ENCODE data around the gene KCNQ5.

DNA sequence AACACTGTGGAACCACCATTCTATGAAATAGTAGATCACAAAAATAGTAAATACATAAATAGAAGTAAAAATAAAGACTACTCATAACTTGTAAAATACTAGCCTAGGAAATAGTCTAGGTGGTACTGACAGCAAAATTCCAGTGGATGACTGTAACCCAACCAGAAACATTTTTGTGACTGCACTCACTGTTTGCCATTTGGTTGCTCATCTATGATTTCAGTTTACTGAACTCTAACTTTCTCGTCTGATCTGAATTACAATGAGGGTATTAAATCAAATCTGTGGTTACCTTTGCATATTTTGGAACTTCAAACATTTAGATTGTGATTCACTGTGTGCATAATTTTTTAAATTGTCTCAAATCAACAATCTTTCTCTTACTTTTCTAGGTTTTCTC lies 452.3 kb downstream of the KCNQ5 start:
- no peak for TF ChIP-seq POLR2AphosphoS5 (IDR thresholded peaks at IDR 0.05)
- TF ChIP-seq, protein P1, sequence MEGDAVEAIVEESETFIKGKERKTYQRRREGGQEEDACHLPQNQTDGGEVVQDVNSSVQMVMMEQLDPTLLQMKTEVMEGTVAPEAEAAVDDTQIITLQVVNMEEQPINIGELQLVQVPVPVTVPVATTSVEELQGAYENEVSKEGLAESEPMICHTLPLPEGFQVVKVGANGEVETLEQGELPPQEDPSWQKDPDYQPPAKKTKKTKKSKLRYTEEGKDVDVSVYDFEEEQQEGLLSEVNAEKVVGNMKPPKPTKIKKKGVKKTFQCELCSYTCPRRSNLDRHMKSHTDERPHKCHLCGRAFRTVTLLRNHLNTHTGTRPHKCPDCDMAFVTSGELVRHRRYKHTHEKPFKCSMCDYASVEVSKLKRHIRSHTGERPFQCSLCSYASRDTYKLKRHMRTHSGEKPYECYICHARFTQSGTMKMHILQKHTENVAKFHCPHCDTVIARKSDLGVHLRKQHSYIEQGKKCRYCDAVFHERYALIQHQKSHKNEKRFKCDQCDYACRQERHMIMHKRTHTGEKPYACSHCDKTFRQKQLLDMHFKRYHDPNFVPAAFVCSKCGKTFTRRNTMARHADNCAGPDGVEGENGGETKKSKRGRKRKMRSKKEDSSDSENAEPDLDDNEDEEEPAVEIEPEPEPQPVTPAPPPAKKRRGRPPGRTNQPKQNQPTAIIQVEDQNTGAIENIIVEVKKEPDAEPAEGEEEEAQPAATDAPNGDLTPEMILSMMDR (IDR thresholded peaks at IDR 0.05): no peak
- no peak for TF ChIP-seq EP300 (IDR thresholded peaks at IDR 0.05)
